Aorta (tissue), 5 donors: ENCODE measurements around the gene MAML2. TPM values are rescaled to one million over a fixed set of nuclear protein-coding genes. Genes with fewer than 3 reads are reported as not detected.
A peak's percentile ranks its signal among the peaks of the same experiment; 100 is the strongest.

Experiments used
- ATAC-seq: fragments of 200-7000 bp; cut with Tn5 transposase; one replicate; pipeline ENCODE4 v1.9.1; 2022; ENCODE audit warnings: moderate library complexity; ENCODE audit not compliant: low FRiP score
- DNase-seq, 2 donors: peaks; one replicate each; pipeline ENCODE4 v3.0.0-alpha.2; 2020
- H3K27ac ChIP-seq, 2 donors: one replicate each; pipeline ENCODE4 v1.5.1; 2013; ENCODE audit warnings: low read length in 2 of 2, mild to moderate bottlenecking in 2 of 2, moderate library complexity in 2 of 2, control low read depth in 1 of 2, inconsistent platforms in 1 of 2, low read depth in 1 of 2
- H3K27me3 ChIP-seq, 2 donors: one replicate each; pipeline ENCODE4 v1.6.1; 2013; ENCODE audit warnings: control low read depth in 1 of 2, low read length in 1 of 2, mild to moderate bottlenecking in 1 of 2, moderate library complexity in 1 of 2; ENCODE audit not compliant: insufficient read depth in 2 of 2, control insufficient read depth in 1 of 2
- H3K36me3 ChIP-seq, 2 donors: one replicate each; pipeline ENCODE4 v1.6.1; 2013; ENCODE audit warnings: control low read depth in 1 of 2, low read length in 1 of 2, mild to moderate bottlenecking in 1 of 2; ENCODE audit not compliant: insufficient read depth in 2 of 2, control insufficient read depth in 1 of 2
- H3K4me1 ChIP-seq, 2 donors: one replicate each; pipeline ENCODE4 v1.6.1; 2013; ENCODE audit warnings: low read length in 2 of 2, control low read depth in 1 of 2, mild to moderate bottlenecking in 1 of 2, moderate library complexity in 1 of 2; ENCODE audit not compliant: insufficient read depth in 2 of 2, control insufficient read depth in 1 of 2
- H3K4me3 ChIP-seq, 2 donors: one replicate each; pipeline ENCODE4 v1.5.1; 2013; ENCODE audit warnings: low read length in 2 of 2, control low read depth in 1 of 2, mild to moderate bottlenecking in 1 of 2
- H3K9me3 ChIP-seq: one replicate; pipeline ENCODE4 v1.6.1; 2013; ENCODE audit warnings: mild to moderate bottlenecking, low read length; ENCODE audit not compliant: control insufficient read depth
- WGBS, 2 donors: extraction: QIAGEN DNeasy Blood & Tissue Kit; methylation state at CpG; one replicate each; pipeline ENCODE4 v1.1.7; 2013; 5-methylcytosine and 5-hydroxymethylcytosine counted together
- intact Hi-C, 2 donors: fragments of 100-400 bp; cut with DNase I; formaldehyde crosslinking; loops; one replicate each; pipeline versions ENCODE4 v1.14.2 to v1.15.0; 2022
- polyA plus RNA-seq, 2 donors: library from polyadenylated mRNA; stranded (reverse); fragments of 200-250 nt; gene quantifications; one replicate each; pipeline ENCODE4 v1.2.3, GENCODE V29; 2013
- total RNA-seq, 2 donors: library from RNA; stranded (reverse); fragmentation: NEBNext Ultra II Directional; extraction: Animal tissue kit (Norgen Biotek cat#: 25700); gene quantifications; one replicate each; pipeline ENCODE4 v1.2.1, GENCODE V29; 2021
- donor health status: healthy with polysubstance abuse.
- donor health status: Bipolar disorder and iron deficiency.
- donor health status: DM: no; HTN: no; CAD: no.
- donor health status: DM: no; HTN: no; CAD: no.
- donor health status: DM: yes; HTN: yes; CAD: no.

MAML2 gene
- total and polyA plus RNA-seq, 4 donors, result 6.0 to 27.5 (median 14.0) TPM

DNA sequence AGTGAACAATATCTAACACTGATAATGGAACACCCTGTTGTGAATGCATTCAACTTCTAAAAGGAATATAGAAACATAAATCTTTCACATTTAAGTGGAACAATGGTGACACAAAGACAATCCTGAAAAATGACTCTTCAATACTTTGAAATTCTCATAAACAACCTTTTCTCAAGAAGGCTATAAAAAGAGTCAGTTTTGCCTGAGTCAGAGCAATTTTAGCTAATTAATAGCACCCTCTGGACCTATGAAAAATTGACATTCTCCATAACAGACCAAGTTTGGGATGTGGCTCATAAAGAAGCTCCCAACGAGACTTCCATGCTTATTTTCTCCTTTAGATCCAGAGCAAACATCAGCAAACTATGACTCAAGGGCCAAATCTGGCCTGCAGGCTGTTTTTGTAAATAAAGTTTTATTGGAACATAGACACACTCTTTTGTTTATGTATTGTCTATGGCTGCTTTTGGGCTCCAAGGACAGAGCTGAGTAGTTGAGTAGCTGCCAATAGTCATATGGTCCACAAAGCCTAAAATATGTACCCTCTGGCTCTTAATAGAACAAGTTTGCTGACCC lies 108.0 kb downstream of the MAML2 start:
- H3K36me3 ChIP-seq, result no peaks in the 10 kb centered on the region
- 32 to 43% methylated on average over 1 of the region's 1 CpG for WGBS, 2 donors
- ATAC-seq (no peak), DNase-seq (no peak)
- intact Hi-C loops, result no loop called here
- no peak overlapping the region for H3K27ac ChIP-seq
- peaks cover 4 to 17% of the 10 kb centered on the region in 2 donors for H3K4me1 ChIP-seq
- H3K27me3 ChIP-seq, result no peaks in the 10 kb centered on the region
- no peak overlapping the region for H3K4me3 ChIP-seq
- H3K9me3 ChIP-seq, result no peaks in the 10 kb centered on the region

DNA sequence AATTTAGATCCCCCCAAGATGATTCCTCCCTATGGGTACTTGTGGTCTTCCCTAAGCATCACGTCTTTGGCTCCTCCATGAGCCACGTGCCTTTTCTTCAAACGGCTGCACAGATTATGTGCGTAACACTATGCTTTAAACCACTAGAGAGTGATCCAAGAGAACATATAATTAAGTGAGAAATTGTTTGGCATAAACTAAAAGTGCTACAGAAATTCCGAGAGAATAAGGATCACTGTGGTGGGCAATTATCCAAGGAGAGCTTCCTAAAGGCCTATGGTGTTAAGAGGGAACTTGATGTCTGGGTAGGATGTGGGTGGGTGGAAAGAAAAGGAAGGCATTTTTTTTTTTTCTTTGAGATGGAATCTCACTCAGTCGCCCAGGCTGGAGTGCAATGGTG lies 110.9 kb downstream of the MAML2 start:
- intact Hi-C loops, result no loop called here

DNA sequence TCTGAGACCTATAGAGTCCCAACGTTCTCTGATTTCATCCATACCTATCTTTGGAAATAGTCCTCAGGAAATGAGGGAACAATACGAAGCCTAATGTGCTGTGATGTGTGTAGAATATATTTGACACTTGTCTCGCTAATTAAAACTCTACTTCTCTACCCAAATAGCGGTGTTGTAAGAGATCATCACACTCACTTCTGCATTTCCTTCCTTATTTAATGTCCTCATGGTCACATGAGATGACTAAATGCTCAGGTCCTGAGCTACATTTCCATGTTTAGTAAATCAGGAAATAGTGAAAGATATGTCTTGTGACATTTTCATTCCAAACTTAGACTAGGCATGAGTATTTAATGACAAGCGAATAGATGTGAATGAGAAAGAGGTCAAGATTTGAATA lies 112.3 kb downstream of the MAML2 start:
- no peaks in the 10 kb centered on the region for H3K36me3 ChIP-seq
- H3K4me3 ChIP-seq, result no peak overlapping the region
- ATAC-seq (no peak), DNase-seq (no peak)
- no peak overlapping the region for H3K27ac ChIP-seq
- no peaks in the 10 kb centered on the region for H3K27me3 ChIP-seq
- 70 to 76% methylated on average over 5 of the region's 5 CpGs for WGBS, 2 donors
- H3K9me3 ChIP-seq, result no peaks in the 10 kb centered on the region
- intact Hi-C loops, result no loop called here
- H3K4me1 ChIP-seq, result peaks cover 2 to 7% of the 10 kb centered on the region in 2 donors

More for the DNA sequence above, 110.9 kb downstream of the MAML2 start:
- ATAC-seq (no peak), DNase-seq (no peak)
- Histone ChIP-seq H3K4me3 (no peak overlapping the region), H3K27ac (no peak overlapping the region), H3K27me3 (no peaks in the 10 kb centered on the region), H3K4me1 (peaks cover 6 to 7% of the 10 kb centered on the region in 2 donors), H3K36me3 (no peaks in the 10 kb centered on the region), H3K9me3 (no peaks in the 10 kb centered on the region)
- WGBS, 2 donors, result 91 to 92% methylated on average over 6 of the region's 6 CpGs

DNA sequence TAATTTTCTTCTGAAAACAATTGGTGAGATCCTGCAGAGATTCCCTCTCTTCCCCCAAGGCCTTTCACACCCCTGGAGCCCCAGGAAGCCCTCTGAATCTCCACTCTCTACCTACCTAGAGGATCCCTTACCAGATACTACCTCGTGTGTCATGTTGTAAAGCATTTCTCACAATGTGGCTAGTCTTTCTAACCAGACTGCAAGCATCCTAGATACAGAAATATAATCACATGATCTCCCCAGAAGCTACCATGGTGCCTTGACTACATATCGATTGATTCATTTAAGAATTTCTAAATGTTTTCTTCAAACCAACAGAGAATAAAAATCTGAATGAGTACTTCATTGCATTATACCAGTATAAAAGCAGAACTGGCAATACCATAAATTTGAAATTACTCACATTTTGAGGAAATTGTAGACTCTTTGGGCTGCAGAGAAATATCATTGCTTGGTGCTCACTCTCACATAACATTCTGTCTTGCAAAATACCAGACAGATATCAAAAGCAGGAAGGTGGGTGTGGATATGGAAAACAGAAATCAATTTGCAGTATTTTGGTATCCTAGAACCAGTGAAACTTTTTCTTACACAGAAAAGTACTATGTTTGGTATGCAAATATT lies 113.5 kb downstream of the MAML2 start:
- no peaks in the 10 kb centered on the region for H3K36me3 ChIP-seq
- H3K4me3 ChIP-seq, result no peak overlapping the region
- intact Hi-C loops, result loop anchor here in 1 of 2 donors (10.0 kb wide), 1 partner anchor 175 kb away; no protein-coding TSS in a partner anchor
- no peak for DNase-seq
- H3K4me1 ChIP-seq, result peaks cover 2 to 7% of the 10 kb centered on the region in 2 donors
- no peaks in the 10 kb centered on the region for H3K9me3 ChIP-seq
- H3K27ac ChIP-seq, result peak overlapping the region in 1 of 2 donors; percentile 72
- 63 to 70% methylated on average over 2 of the region's 2 CpGs for WGBS, 2 donors
- no peaks in the 10 kb centered on the region for H3K27me3 ChIP-seq
- ATAC-seq, result no peak

DNA sequence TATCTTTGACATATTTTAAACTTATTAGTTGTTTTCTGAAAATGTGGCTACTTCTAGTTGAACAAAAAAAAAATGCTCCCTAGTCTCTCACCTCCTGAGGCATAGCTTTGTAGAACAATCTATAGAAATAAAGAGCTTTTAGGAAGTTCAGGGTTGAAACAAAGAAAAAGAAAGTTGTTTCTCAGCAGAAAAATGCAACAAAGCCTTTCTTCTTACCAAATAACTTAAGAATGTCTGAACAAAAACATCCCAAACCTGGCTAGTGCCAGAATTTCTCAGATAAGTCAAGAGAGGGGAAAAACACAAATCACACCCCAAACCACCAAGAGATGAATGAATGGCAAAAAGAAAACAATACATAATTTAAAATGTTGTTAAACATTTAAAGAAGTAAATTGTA lies 114.1 kb downstream of the MAML2 start:
- Histone ChIP-seq H3K9me3 (no peaks in the 10 kb centered on the region), H3K27ac (peak overlapping the region in 1 of 2 donors; percentile 92), H3K36me3 (no peaks in the 10 kb centered on the region), H3K4me1 (peaks cover 2 to 7% of the 10 kb centered on the region in 2 donors), H3K4me3 (no peak overlapping the region), H3K27me3 (no peaks in the 10 kb centered on the region)
- intact Hi-C loops, result loop anchor here in 1 of 2 donors (10.0 kb wide), 1 partner anchor 174 kb away; no protein-coding TSS in a partner anchor
- DNase-seq (no peak), ATAC-seq (no peak)

DNA sequence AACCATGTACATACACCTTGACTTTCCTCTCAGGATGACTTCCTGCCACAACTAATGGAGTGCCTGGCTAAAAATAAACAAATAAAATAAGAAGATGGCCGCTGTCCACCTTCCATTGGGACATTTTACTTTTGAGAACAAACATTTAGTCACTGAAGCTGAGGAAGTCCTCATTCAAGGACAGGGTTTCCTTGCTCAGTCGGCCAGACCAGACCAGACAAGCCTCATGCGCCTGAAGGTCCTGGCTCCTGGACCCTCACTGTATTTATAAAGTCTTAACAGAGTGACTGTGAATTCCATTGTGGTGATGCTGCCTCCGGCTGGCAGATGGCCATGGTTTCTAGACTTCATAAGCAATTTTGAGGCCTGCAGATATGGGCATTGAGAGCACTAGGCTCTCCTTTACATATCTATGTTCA lies 114.5 kb downstream of the MAML2 start:
- peak; percentile 82 for ATAC-seq
- H3K9me3 ChIP-seq, result no peaks in the 10 kb centered on the region
- intact Hi-C loops, result loop anchor here in 1 of 2 donors (10.0 kb wide), 1 partner anchor 174 kb away; no protein-coding TSS in a partner anchor
- DNase-seq, result peak; percentile 86 to 94
- no peaks in the 10 kb centered on the region for H3K36me3 ChIP-seq
- H3K4me3 ChIP-seq, result no peak overlapping the region
- H3K27ac ChIP-seq, result peak overlapping the region; percentile 92 to 93
- H3K27me3 ChIP-seq, result no peaks in the 10 kb centered on the region
- WGBS, 2 donors, result 5 to 6% methylated on average over 4 of the region's 4 CpGs
- peaks cover 2 to 7% of the 10 kb centered on the region in 2 donors for H3K4me1 ChIP-seq

DNA sequence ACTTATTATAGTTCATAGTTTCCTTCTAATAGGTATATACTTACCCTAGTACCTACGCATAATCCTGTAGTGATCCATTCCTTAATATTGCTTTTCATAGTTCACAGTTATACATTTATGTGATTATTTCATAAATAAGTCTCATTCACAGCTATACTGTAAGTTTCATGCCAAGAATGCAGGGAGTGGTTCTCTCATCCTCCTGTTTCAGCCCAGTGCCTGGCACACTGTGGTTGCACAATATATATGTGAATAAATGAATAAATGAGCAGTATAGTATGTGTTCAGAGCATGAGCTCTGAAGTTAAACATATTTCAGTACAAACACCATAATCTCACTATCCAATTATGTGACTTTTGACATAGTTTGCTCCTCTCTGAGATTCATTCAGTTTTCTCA lies 115.8 kb downstream of the MAML2 start:
- intact Hi-C loops, result loop anchor here in 1 of 2 donors (10.0 kb wide), 1 partner anchor 172 kb away; no protein-coding TSS in a partner anchor
- Histone ChIP-seq H3K27me3 (no peaks in the 10 kb centered on the region), H3K9me3 (no peaks in the 10 kb centered on the region), H3K4me3 (no peak overlapping the region), H3K4me1 (peaks cover 2 to 8% of the 10 kb centered on the region in 2 donors), H3K36me3 (no peaks in the 10 kb centered on the region), H3K27ac (no peak overlapping the region)
- WGBS, 2 donors, result 90 to 95% methylated on average over 1 of the region's 1 CpG
- DNase-seq (no peak), ATAC-seq (no peak)

DNA sequence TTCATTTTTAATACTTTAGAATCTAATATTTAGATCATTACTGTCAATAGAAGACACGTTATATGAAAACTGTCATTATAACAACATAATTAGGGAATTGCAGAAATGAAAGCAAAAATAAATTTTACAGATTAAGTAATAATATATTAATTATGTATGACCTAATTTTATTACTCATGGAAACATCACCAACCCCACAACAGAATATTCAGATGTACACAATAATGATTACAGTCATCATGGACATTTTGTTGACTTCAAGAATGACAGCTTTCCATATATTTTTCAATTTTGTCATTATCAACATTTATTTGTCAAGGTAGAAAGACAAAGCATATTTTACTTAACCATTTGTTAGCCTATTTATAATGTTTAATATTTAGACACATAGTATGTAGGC lies 119.9 kb downstream of the MAML2 start:
- intact Hi-C loops, result loop anchor here in 1 of 2 donors (10.0 kb wide), 1 partner anchor 168 kb away; no protein-coding TSS in a partner anchor
- WGBS, 2 donors, result 91 to 99% methylated on average over 1 of the region's 1 CpG

DNA sequence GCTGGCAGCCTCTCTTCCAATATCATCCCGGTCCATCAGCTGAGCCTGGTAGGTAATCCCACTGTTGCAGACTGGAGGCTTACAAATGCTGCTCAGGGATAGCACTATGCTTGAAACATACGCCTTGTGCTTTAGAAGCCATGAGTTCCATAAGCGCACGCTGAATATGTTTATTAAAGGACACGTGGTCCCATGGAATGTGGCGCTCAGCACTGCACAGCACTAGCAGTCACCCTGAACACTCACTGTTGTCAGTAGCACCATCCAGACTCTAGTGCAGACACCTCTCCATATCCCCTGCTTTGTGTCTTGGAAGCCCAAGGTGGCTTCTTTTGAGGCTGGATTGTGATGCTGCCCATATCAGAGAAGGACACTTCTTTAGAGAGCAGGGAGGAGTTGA lies 120.9 kb downstream of the MAML2 start:
- no peak for ATAC-seq
- intact Hi-C loops, result loop anchor here in 1 of 2 donors (10.0 kb wide), 1 partner anchor 167 kb away; no protein-coding TSS in a partner anchor
- Histone ChIP-seq H3K4me3 (no peak overlapping the region), H3K27ac (no peak overlapping the region), H3K27me3 (no peaks in the 10 kb centered on the region), H3K36me3 (no peaks in the 10 kb centered on the region), H3K4me1 (peaks cover 7 to 8% of the 10 kb centered on the region in 2 donors), H3K9me3 (no peaks in the 10 kb centered on the region)
- 28 to 30% methylated on average over 6 of the region's 6 CpGs for WGBS, 2 donors
- DNase-seq, result no peak

More for the DNA sequence above, 119.9 kb downstream of the MAML2 start:
- H3K9me3 ChIP-seq, result no peaks in the 10 kb centered on the region
- ATAC-seq (no peak), DNase-seq (no peak)
- no peaks in the 10 kb centered on the region for H3K27me3 ChIP-seq
- H3K27ac ChIP-seq, result no peak overlapping the region
- H3K4me1 ChIP-seq, result peaks cover under 1 to 5% of the 10 kb centered on the region in 2 donors
- H3K4me3 ChIP-seq, result no peak overlapping the region
- no peaks in the 10 kb centered on the region for H3K36me3 ChIP-seq
